ENCODE data around the gene EPC1. TPM values are rescaled to one million over a fixed set of nuclear protein-coding genes. Genes with fewer than 3 reads are reported as not detected.

Gene EPC1
- total and polyA plus RNA-seq, 11 donors, result 10.9 to 26.3 (median 16.2) TPM

- Histone ChIP-seq H3K36me3 (peaks cover 0 to 19% (median 5%) of the 10 kb centered on the region in 9 donors), H3K27me3 (no peaks in the 10 kb centered on the region), H3K4me3 (peak overlapping the region; percentile 64 to 100 (median 88)), H3K4me1 (peaks cover 3 to 73% (median 55%) of the 10 kb centered on the region in 12 donors), H3K27ac (peak overlapping the region; percentile 98 to 100 (median 100)), H3K9me3 (no peaks in the 10 kb centered on the region)
- intact Hi-C loops (cut with DNase I), result loop anchor here in 8 of 10 donors (1.0 to 10.0 kb wide), 14 partner anchors 21 to 291 kb away; partner anchors contain the start of genes CCDC7 (in 1 of the 8) and KIF5B (in 1 of the 8)
- no peak for TF ChIP-seq POLR2A (IDR thresholded peaks at IDR 0.05)
- peak; percentile 96 to 99 (median 98) for TF ChIP-seq CTCF (IDR thresholded peaks at IDR 0.05)
- peak; percentile 96 to 98 (median 97) for ATAC-seq
- 0% methylated on average over 4 to 30 of the region's 30 CpGs for WGBS, 4 donors
- DNase-seq, result peak; percentile 97 to 98 (median 97)
Observed at GRCh38 chr10:32346134-32346550, 816 bp downstream of the EPC1 start.

- H3K4me1 ChIP-seq, result peaks cover 3 to 89% (median 82%) of the 10 kb centered on the region in 12 donors
- no peak for DNase-seq
- no peaks in the 10 kb centered on the region for H3K27me3 ChIP-seq
- WGBS, 4 donors, result 67 to 78% (median 75%) methylated on average over 1 of the region's 1 CpG
- intact Hi-C loops (cut with DNase I), result loop anchor here in 5 of 10 donors (5.0 to 10.0 kb wide), 4 partner anchors 69 to 287 kb away; partner anchors contain the start of gene KIF5B (in 1 of the 5)
- TF ChIP-seq POLR2A (IDR thresholded peaks at IDR 0.05) (no peak), CTCF (IDR thresholded peaks at IDR 0.05) (no peak)
- no peak for ATAC-seq
- peaks cover 0 to 21% (median 5%) of the 10 kb centered on the region in 9 donors for H3K36me3 ChIP-seq
- no peak overlapping the region for H3K27ac ChIP-seq
- H3K9me3 ChIP-seq, result no peaks in the 10 kb centered on the region
- H3K4me3 ChIP-seq, result no peak overlapping the region
Observed at GRCh38 chr10:32341596-32341995, 5.4 kb downstream of the EPC1 start.

GRCh38 chr10:32340596-32341180 is 6.3 kb downstream of the EPC1 start:
- 44 to 54% (median 48%) methylated on average over 4 of the region's 4 CpGs for WGBS, 4 donors
- intact Hi-C loops (cut with DNase I), result loop anchor here in 5 of 10 donors (5.0 to 10.0 kb wide), 4 partner anchors 68 to 286 kb away; partner anchors contain the start of gene KIF5B (in 1 of the 5)
- ATAC-seq (no peak), DNase-seq (no peak)
- Histone ChIP-seq H3K36me3 (peaks cover 0 to 21% (median 5%) of the 10 kb centered on the region in 9 donors), H3K4me3 (no peak overlapping the region), H3K27ac (no peak overlapping the region), H3K4me1 (peaks cover 3 to 96% (median 89%) of the 10 kb centered on the region in 12 donors), H3K27me3 (no peaks in the 10 kb centered on the region), H3K9me3 (no peaks in the 10 kb centered on the region)
- TF ChIP-seq CTCF (IDR thresholded peaks at IDR 0.05) (no peak), POLR2A (IDR thresholded peaks at IDR 0.05) (no peak)

- DNase-seq, result no peak
- Histone ChIP-seq H3K27me3 (no peaks in the 10 kb centered on the region), H3K9me3 (no peaks in the 10 kb centered on the region), H3K4me1 (peaks cover 3 to 99% (median 91%) of the 10 kb centered on the region in 12 donors), H3K4me3 (no peak overlapping the region), H3K27ac (no peak overlapping the region), H3K36me3 (peaks cover 0 to 7% (median 0%) of the 10 kb centered on the region in 9 donors)
- intact Hi-C loops (cut with DNase I), result loop anchor here in 1 of 10 donors (5.0 kb wide), 1 partner anchor 61 kb away; no protein-coding TSS in a partner anchor
- no peak for ATAC-seq
- 82 to 90% (median 85%) methylated on average over 3 of the region's 3 CpGs for WGBS, 4 donors
- no peak for TF ChIP-seq CTCF (IDR thresholded peaks at IDR 0.05)
- TF ChIP-seq POLR2A (IDR thresholded peaks at IDR 0.05), result no peak
Observed at GRCh38 chr10:32338262-32338661, 8.7 kb downstream of the EPC1 start.
